ENCODE results near the gene SACS. TPM values are rescaled to one million over a fixed set of nuclear protein-coding genes. Genes with fewer than 3 reads are reported as not detected.

Gene SACS
- total RNA-seq, 1 experiment from 2014 or later = 19.8 TPM

DNA sequence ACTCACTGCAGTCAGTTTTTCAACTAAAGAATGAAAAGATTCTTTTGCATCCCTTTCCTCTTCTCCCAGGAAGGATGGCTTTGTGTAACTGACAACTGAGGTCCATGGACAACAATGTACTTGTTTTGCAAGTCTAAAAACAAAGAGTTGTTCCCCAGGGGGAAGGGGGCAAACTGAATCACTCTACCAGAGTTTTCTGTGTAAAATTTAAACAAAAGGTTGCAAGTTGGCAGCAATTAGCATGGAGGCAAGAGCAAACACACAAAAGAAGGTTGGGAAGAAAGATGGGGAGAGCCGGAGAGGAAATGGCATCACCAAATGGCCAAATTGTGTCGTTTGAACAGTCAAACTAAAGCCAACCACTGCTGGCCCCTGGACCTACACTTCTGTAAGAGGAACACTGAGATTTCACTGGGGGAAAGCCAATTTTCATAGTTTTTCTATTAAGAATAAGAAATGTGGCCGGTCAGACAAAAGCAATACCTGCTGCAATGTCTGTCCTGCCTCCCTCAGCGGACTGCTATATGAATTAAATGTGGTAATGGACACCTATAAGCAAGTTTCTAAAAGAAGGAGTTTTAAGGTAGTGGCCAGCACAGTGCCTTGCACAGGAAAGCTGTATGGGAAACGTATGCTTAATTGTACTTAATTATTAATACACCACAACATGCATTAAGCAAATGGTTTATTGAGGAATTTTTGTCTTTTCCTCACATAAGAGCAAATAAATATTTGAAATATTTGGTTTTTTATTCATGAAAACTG is 16.1 kb upstream of the SACS start:
- Histone ChIP-seq H3K4me1 (ENCODE audit: control insufficient read depth, insufficient read depth, low read length) (no peaks in the 10 kb centered on the region), H3K27ac (ENCODE audit: low read length) (no peak overlapping the region), H3K27me3 (ENCODE audit: control insufficient read depth, insufficient read depth, low read length) (no peaks in the 10 kb centered on the region), H3K4me3 (ENCODE audit: low read depth in 2 of 2, low read length in 2 of 2) (no peak overlapping the region), H3K36me3 (ENCODE audit: control insufficient read depth, insufficient read depth, low read length) (no peaks in the 10 kb centered on the region), H3K9me3 (ENCODE audit: control insufficient read depth, insufficient read depth, low read depth, low read length) (no peaks in the 10 kb centered on the region)
- TF ChIP-seq SIN3A (IDR thresholded peaks at IDR 0.05; ENCODE audit: borderline replicate concordance, insufficient read depth, low read depth, low read length) (no peak), REST (IDR thresholded peaks at IDR 0.05; ENCODE audit: insufficient read depth in 1 of 2, low read depth in 2 of 2, low read length in 1 of 2) (no peak)
- TF ChIP-seq, protein P1, sequence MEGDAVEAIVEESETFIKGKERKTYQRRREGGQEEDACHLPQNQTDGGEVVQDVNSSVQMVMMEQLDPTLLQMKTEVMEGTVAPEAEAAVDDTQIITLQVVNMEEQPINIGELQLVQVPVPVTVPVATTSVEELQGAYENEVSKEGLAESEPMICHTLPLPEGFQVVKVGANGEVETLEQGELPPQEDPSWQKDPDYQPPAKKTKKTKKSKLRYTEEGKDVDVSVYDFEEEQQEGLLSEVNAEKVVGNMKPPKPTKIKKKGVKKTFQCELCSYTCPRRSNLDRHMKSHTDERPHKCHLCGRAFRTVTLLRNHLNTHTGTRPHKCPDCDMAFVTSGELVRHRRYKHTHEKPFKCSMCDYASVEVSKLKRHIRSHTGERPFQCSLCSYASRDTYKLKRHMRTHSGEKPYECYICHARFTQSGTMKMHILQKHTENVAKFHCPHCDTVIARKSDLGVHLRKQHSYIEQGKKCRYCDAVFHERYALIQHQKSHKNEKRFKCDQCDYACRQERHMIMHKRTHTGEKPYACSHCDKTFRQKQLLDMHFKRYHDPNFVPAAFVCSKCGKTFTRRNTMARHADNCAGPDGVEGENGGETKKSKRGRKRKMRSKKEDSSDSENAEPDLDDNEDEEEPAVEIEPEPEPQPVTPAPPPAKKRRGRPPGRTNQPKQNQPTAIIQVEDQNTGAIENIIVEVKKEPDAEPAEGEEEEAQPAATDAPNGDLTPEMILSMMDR (IDR thresholded peaks at IDR 0.05) = no peak
- intact Hi-C loops (cut with micrococcal nuclease; ENCODE audit: unreplicated experiment) = no loop called here
- no TSS peak for BruUV-seq (replicated peaks)
- ATAC-seq = no peak
- CTCF ChIA-PET = no interaction called here
- DNase-seq (ENCODE audit: low read depth, low spot score) = no peak
- POLR2A ChIA-PET = no interaction called here
- in situ Hi-C loops (cut with HindIII; ENCODE audit: low pct_unique_long_range_greater_than_20kb, low sequenced_read_pairs) = no loop called here

- in situ Hi-C loops (cut with HindIII; ENCODE audit: low pct_unique_long_range_greater_than_20kb, low sequenced_read_pairs) (no loop called here), intact Hi-C loops (cut with micrococcal nuclease; ENCODE audit: unreplicated experiment) (no loop called here)
- BruUV-seq (replicated peaks) = no TSS peak
- TF ChIP-seq, protein P1 (IDR thresholded peaks at IDR 0.05) = no peak
- no peak for TF ChIP-seq SIN3A (IDR thresholded peaks at IDR 0.05; ENCODE audit: borderline replicate concordance, insufficient read depth, low read depth, low read length)
- no peak for TF ChIP-seq POLR2AphosphoS5 (IDR thresholded peaks at IDR 0.05; ENCODE audit: low read depth, low read length)
- no peak for TF ChIP-seq TCF7L2 (IDR thresholded peaks at IDR 0.05; ENCODE audit: low read depth, low read length)
- TF ChIP-seq REST (IDR thresholded peaks at IDR 0.05; ENCODE audit: insufficient read depth in 1 of 2, low read depth in 2 of 2, low read length in 1 of 2) = no peak
- ATAC-seq = no peak
- POLR2A ChIA-PET = no interaction called here
- no peak overlapping the region for H3K27ac ChIP-seq (ENCODE audit: low read length)
- no peaks in the 10 kb centered on the region for H3K27me3 ChIP-seq (ENCODE audit: control insufficient read depth, insufficient read depth, low read length)
- no peaks in the 10 kb centered on the region for H3K9me3 ChIP-seq (ENCODE audit: control insufficient read depth, insufficient read depth, low read depth, low read length)
- no peak for DNase-seq (ENCODE audit: low read depth, low spot score)
- CTCF ChIA-PET = no interaction called here
- H3K36me3 ChIP-seq (ENCODE audit: control insufficient read depth, insufficient read depth, low read length) = no peaks in the 10 kb centered on the region
- H3K4me3 ChIP-seq (ENCODE audit: low read depth in 2 of 2, low read length in 2 of 2) = no peak overlapping the region
- no peaks in the 10 kb centered on the region for H3K4me1 ChIP-seq (ENCODE audit: control insufficient read depth, insufficient read depth, low read length)
Observed at GRCh38 chr13:23447927-23448326, 14.4 kb upstream of the SACS start.

Data from Panc1 (cell line).